ENCODE measurements around the gene PLAGL2.

The PLAGL2 gene

GRCh38 chr20:32241807-32242206, 34.3 kb upstream of the PLAGL2 start:
- Histone ChIP-seq H3K36me3 (replicated peaks; ENCODE audit: low read depth, low read length) (peaks cover 5% of the 10 kb centered on the region), H3K9me3 (ENCODE audit: insufficient read depth, low read length) (no peaks in the 10 kb centered on the region), H2AFZ (ENCODE audit: low read depth, low read length) (no peak overlapping the region), H3K4me2 (ENCODE audit: low read length) (no peak overlapping the region), H3K4me3 (ENCODE audit: low read length) (no peak overlapping the region), H3K27ac (ENCODE audit: low read length) (no peak overlapping the region), H3K4me1 (ENCODE audit: low read length) (no peaks in the 10 kb centered on the region), H3K27me3 (ENCODE audit: low read depth, low read length) (no peaks in the 10 kb centered on the region), H3K79me2 (ENCODE audit: low read length) (no peaks in the 10 kb centered on the region), H3K9ac (ENCODE audit: low read length) (no peak overlapping the region), H4K20me1 (ENCODE audit: insufficient read depth, low read length) (no peaks in the 10 kb centered on the region)
- TF ChIP-seq CTCF (IDR thresholded peaks at IDR 0.05; ENCODE audit: low read depth, low read length) = no peak
- TF ChIP-seq EZH2phosphoT487 (IDR thresholded peaks at IDR 0.05; ENCODE audit: low read depth) = no peak

- H3K27ac ChIP-seq (ENCODE audit: low read length) = no peak overlapping the region
- TF ChIP-seq CTCF (IDR thresholded peaks at IDR 0.05; ENCODE audit: low read depth, low read length) = peak; percentile 24; the same call in 1 of the 2 replicates
- TF ChIP-seq EZH2phosphoT487 (IDR thresholded peaks at IDR 0.05; ENCODE audit: low read depth) = no peak
- H3K9me3 ChIP-seq (ENCODE audit: insufficient read depth, low read length) = no peaks in the 10 kb centered on the region
- H3K27me3 ChIP-seq (ENCODE audit: low read depth, low read length) = no peaks in the 10 kb centered on the region
- no peak overlapping the region for H3K9ac ChIP-seq (ENCODE audit: low read length)
- H2AFZ ChIP-seq (ENCODE audit: low read depth, low read length) = no peak overlapping the region
- no peaks in the 10 kb centered on the region for H4K20me1 ChIP-seq (ENCODE audit: insufficient read depth, low read length)
- no peaks in the 10 kb centered on the region for H3K4me1 ChIP-seq (ENCODE audit: low read length)
- peaks cover 18% of the 10 kb centered on the region for H3K36me3 ChIP-seq (replicated peaks; ENCODE audit: low read depth, low read length)
- no peaks in the 10 kb centered on the region for H3K79me2 ChIP-seq (ENCODE audit: low read length)
- H3K4me2 ChIP-seq (ENCODE audit: low read length) = no peak overlapping the region
- H3K4me3 ChIP-seq (ENCODE audit: low read length) = no peak overlapping the region
Measured at GRCh38 chr20:32240205-32240604, 32.7 kb upstream of the PLAGL2 start.

- no peak for TF ChIP-seq EZH2phosphoT487 (IDR thresholded peaks at IDR 0.05; ENCODE audit: low read depth)
- TF ChIP-seq CTCF (IDR thresholded peaks at IDR 0.05; ENCODE audit: low read depth, low read length) = no peak
Measured at GRCh38 chr20:32238483-32239425, 31.2 kb upstream of the PLAGL2 start.

GRCh38 chr20:32237419-32237818, 29.9 kb upstream of the PLAGL2 start:
- Histone ChIP-seq H3K36me3 (replicated peaks; ENCODE audit: low read depth, low read length) (peaks cover 32% of the 10 kb centered on the region), H3K9ac (ENCODE audit: low read length) (no peak overlapping the region), H4K20me1 (ENCODE audit: insufficient read depth, low read length) (no peaks in the 10 kb centered on the region), H3K4me1 (ENCODE audit: low read length) (no peaks in the 10 kb centered on the region), H3K79me2 (ENCODE audit: low read length) (no peaks in the 10 kb centered on the region), H3K4me2 (ENCODE audit: low read length) (no peak overlapping the region), H3K27ac (ENCODE audit: low read length) (no peak overlapping the region), H3K9me3 (ENCODE audit: insufficient read depth, low read length) (no peaks in the 10 kb centered on the region), H3K27me3 (ENCODE audit: low read depth, low read length) (no peaks in the 10 kb centered on the region), H2AFZ (ENCODE audit: low read depth, low read length) (no peak overlapping the region), H3K4me3 (ENCODE audit: low read length) (no peak overlapping the region)
- TF ChIP-seq EZH2phosphoT487 (IDR thresholded peaks at IDR 0.05; ENCODE audit: low read depth) (no peak), CTCF (IDR thresholded peaks at IDR 0.05; ENCODE audit: low read depth, low read length) (no peak)

More at GRCh38 chr20:32238483-32239425, 31.2 kb upstream of the PLAGL2 start:
- Histone ChIP-seq H4K20me1 (ENCODE audit: insufficient read depth, low read length) (no peaks in the 10 kb centered on the region), H3K27ac (ENCODE audit: low read length) (no peak overlapping the region), H3K27me3 (ENCODE audit: low read depth, low read length) (no peaks in the 10 kb centered on the region), H3K4me3 (ENCODE audit: low read length) (no peak overlapping the region), H3K4me2 (ENCODE audit: low read length) (no peak overlapping the region), H3K36me3 (replicated peaks; ENCODE audit: low read depth, low read length) (peaks cover 22% of the 10 kb centered on the region), H3K4me1 (ENCODE audit: low read length) (no peaks in the 10 kb centered on the region), H2AFZ (ENCODE audit: low read depth, low read length) (no peak overlapping the region), H3K79me2 (ENCODE audit: low read length) (no peaks in the 10 kb centered on the region), H3K9me3 (ENCODE audit: insufficient read depth, low read length) (no peaks in the 10 kb centered on the region), H3K9ac (ENCODE audit: low read length) (no peak overlapping the region)
